Effector CD8-positive, alpha-beta T cell (primary cell): Measurements from ENCODE around the gene MESD.
"Not testable (repeated sequence)": the region's sequence is repeated elsewhere in the genome, so short reads cannot be mapped to it uniquely, and the experiment has no call there.

Experiments used
- DNase-seq: peaks from one replicate; lab custom pipeline; 2025; lab: John Stamatoyannopoulos, UW

The MESD gene

GRCh38 chr15:80965454-80965853 is 24.2 kb downstream of the MESD start:
- not testable (repeated sequence) for DNase-seq

DNA sequence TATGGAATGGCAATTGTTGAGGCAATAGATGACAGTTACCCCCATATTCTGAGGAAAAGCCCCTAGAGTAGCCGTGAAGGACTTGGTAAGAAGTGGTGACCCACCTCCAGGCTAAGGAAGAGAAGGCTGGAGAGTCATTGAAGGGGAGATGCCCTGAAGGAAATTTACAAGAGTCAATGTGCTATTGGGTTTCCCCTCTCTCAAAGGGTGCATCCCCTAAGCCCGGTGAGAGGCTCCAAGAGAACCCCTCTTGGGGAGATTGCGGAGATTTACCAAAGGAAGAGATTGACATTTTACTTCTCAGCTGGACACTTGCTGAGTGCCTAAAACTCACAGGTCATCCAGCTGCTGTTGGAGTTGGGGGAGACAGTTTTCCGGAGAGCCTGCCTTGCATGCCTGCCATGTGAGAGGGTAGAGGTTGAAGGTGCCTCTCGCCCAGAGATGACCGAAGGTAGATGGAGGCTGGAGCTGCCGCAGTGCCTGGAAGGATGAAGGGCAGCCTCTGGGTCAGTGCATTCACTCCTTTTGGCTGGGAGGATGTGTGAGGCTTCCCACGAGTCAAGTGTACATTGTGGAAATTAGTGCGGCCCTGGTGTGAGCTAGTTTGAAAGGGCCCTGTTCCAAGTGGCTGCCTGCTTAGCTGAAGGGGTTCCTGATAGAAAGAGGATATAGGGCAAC is 30.7 kb downstream of the MESD start:
- DNase-seq, result no peak

GRCh38 chr15:80957976-80958375 is 31.6 kb downstream of the MESD start:
- DNase-seq, result no peak

- DNase-seq, result no peak
These were observed 32.1 kb downstream of the MESD start for GRCh38 chr15:80957556-80957955.

DNA sequence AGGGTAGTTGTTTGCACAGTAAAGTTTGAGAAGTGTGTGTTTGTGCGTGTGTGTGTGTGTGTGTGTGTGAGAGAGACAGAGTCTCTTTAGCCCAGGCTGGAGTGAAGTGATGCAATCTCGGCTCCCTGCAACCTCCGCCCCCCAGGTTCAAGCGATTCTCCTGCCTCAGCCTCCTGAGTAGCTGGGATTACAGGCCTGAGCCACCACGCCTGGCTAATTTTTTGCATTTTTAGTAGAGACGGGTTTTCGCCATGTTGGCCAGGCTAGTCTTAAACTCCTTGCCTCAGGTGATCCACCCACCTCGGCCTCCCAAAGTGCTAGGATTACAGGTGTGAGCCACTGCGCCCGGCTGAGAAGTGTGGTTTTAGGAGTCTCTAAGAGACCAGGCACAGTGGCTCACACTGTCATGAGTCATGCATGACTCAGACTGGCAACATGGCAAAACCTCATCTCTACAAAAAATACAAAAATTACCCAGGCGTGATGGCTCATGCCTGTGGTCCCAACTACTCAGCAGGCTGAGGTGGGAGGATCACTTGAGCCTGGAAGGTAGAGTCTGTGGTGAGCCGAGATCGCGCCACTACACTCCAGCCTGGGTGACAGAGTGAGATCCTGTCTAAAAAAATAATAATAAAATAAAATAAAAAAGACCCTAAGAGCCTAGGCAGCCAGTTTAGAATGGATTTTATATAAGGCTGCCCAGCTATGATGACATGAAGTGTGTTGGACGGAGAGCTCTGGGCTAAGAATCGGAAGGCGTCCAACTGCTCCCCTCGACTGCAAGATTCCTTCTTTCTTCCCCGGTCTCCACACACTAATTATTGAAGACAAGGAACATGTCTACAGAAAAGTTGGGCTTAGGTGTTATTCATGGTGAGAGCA is 33.8 kb downstream of the MESD start:
- not testable (repeated sequence) for DNase-seq

- DNase-seq, result no peak
These were observed 35.5 kb downstream of the MESD start for GRCh38 chr15:80953953-80954778.

GRCh38 chr15:80953001-80953952 is 36.3 kb downstream of the MESD start:
- DNase-seq, result no peak

DNA sequence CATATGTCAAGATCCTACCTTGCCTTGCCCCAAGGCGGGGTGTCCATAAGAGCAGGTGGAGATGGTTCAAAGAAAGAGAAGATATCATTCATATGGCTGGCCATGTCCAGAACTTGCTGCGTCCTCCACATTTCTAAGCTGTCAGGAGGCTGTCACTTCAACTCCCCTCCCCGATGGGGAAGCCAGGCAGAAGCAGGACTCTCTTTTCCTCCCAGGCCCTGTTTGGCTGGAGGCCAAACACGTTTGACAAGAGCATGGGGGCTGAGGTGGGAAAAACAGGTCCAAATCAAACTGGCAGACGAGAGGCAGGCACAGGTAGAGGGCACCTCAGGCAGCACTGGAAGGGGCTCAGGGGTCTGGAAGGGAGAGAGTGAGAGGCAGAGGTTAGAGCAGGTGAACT is 37.7 kb downstream of the MESD start:
- no peak for DNase-seq

DNA sequence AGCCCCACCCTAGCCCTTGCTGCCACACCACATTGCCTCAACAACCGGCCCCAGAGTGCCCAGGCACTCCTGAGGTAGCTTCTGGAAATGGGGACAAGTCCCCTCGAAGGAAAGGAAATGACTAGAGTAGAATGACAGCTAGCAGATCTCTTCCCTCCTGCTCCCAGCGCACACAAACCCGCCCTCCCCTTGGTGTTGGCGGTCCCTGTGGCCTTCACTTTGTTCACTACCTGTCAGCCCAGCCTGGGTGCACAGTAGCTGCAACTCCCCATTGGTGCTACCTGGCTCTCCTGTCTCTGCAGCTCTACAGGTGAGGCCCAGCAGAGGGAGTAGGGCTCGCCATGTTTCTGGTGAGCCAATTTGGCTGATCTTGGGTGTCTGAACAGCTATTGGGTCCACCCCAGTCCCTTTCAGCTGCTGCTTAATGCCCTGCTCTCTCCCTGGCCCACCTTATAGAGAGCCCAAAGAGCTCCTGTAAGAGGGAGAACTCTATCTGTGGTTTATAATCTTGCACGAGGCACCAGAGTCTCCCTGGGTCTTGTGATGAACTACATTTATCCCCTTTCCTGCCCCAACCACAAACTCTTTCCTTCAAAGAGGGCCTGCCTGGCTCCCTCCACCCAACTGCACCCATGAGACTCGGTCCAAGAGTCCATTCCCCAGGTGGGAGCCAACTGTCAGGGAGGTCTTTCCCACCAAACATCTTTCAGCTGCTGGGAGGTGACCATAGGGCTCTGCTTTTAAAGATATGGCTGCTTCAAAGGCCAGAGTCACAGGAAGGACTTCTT is 39.1 kb downstream of the MESD start:
- DNase-seq, result no peak

GRCh38 chr15:80949756-80950155 is 39.9 kb downstream of the MESD start:
- no peak for DNase-seq

DNA sequence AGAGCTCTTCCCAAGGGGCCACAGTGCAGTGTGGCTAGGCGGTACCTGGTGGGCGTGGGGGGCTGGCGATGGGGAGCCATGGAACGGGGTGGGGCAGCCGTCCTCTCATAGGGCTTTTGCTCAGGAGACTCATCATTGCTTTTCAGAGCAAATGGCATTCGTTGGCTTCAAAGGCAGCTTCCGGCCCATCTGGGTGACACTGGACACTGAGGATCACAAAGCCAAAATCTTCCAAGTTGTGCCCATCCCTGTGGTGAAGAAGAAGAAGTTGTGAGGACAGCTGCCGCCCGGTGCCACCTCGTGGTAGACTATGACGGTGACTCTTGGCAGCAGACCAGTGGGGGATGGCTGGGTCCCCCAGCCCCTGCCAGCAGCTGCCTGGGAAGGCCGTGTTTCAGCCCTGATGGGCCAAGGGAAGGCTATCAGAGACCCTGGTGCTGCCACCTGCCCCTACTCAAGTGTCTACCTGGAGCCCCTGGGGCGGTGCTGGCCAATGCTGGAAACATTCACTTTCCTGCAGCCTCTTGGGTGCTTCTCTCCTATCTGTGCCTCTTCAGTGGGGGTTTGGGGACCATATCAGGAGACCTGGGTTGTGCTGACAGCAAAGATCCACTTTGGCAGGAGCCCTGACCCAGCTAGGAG is 40.8 kb downstream of the MESD start:
- DNase-seq, result no peak

- no peak for DNase-seq
These were observed 43.0 kb downstream of the MESD start for GRCh38 chr15:80946576-80946975.

DNA sequence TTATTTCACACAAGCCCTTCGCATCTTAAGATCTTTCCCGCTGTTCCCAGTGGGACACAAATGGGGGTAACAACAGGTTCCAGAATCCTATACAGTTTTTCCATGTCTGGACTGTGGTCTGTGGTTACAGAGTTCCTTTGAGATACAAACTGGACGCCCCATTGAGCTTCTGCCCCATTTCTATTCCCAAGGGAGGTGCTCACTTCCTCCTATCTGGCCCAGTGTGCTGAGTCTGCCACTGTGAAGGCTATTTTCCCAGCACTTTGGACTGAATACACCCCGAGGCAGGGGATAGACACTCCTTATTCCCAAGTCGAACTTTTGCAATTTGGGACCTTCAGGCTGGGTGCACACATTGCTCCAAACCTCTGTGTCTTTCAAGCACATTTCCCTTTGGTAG is 44.0 kb downstream of the MESD start:
- no peak for DNase-seq

GRCh38 chr15:80944818-80945217 is 44.8 kb downstream of the MESD start:
- DNase-seq, result no peak

DNA sequence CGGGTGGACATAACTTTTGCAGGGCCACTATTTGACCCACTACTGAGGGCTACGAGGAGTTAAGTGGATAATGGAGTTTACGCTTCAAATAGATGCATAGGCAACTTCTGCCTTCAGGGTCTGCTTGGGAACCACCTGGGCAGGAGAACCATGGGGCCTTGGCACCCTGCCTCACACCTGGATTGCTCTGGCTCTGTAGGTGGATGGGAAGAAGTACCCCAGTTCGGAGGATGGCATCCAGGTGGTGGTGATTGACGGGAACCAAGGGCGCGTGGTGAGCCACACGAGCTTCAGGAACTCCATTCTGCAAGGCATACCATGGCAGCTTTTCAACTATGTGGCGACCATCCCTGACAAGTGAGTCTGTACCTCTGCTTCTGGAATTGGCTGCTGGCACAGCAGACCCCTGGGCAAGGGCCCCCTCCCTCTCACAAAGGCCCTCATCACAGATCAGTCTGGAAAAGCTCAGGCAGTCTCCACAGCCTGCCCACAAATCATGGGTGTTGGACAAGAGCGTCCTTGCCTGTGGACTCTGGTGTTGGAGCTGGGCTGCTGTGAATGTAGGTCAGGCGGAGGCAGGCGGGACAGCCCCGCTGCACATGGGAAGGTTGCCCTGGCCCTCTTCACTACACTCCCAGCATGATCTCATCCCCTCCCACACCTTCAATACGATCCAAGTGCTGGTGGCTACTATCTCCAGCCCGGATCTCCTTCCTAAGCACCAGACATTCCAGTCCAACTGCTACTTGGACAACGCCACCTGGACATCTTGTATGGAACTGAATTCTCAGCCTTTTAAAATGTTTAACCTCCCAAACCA is 46.7 kb downstream of the MESD start:
- no peak for DNase-seq

DNA sequence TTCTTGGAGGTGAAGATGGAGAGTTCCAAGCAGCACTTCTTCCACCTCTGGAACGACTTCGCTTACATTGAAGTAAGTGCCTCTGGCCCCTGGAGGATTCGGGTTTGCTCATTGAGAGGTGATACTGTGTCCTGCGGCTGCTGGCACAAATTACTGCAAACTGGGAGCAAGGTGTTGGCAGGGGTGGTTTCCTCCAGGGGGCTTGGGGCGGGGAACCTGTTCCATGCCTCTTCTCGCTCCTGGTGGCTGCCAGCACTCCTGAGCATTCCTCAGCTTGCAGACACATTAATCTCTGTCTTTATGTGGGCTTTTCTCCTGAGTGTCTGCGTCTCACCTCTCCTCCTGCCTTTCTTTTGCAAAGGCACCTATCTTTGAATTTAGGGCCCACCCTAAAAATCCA is 47.4 kb downstream of the MESD start:
- no peak for DNase-seq

DNA sequence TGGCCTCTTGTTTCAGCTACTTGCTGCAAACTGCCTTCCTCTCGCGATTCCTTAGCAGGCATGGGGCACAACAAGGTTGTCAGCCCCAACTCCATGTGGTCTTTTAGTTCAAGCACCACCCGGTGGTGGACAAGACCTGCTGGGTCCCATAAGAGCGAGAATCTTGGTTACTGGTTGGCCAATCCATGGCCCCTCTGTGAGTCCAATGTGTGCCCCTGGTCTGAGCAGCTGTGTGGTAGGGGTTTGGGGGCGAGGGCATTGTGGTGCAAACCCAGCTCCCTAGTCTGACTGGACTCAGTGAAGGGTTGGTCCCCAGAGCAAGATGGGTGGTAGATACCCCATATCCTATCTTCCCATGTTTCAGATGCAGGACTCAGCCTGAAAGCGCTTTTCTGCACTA is 48.8 kb downstream of the MESD start:
- no peak for DNase-seq

DNA sequence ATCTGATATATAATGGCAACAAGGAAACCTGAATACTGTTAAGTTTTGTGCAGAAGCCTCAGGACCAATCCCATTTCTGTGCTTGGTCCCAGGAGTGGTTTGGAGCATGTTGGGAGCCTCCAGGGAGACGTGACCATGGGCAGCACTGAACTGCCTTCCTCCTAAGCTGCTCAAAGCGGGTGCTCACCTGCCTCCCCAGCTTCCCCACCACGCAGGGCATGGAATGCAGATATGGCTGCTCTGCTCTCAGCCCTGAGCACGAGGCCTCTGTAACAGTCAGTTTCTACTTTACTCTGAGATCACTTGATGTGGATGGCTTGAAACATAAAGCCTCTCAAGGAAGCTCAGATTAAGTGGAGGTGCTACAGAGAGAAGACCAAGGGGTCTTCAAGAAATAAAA is 49.3 kb downstream of the MESD start:
- DNase-seq, result no peak

DNA sequence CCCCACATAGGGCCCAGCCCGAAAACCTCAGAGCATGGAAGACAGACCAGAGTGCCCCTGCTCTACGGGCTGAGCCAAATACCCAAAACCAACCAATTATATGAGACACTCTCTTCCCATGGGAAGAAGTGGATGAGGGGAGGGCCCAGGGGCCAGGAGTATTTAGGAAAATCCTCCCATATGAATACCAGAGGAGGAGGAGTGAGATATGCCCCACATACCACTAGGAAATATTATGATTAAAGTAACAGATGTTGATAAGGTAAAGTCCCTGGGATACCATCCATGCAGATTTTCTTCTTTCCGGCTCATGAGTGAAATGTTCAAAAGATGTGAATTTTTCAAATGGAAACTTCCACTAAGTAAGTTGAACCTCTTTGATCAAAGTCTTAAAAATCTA is 50.4 kb downstream of the MESD start:
- no peak for DNase-seq
